DOHH2 (cell line): ENCODE measurements around the gene SUSD1.

Source experiments
- EZH2phosphoT487 ChIP-seq: fragments of 200-600 bp; sonication (generic); IDR thresholded peaks from 2 replicates; pipeline ENCODE4 v1.6.1; 2017; ENCODE audit warnings: borderline replicate concordance, mild to moderate bottlenecking, antibody characterized with exemption, low read length, moderate library complexity, mixed read lengths
- TF ChIP-seq, protein P1 (sequence below): fragments of 200-600 bp; sonication (generic); IDR thresholded peaks from one replicate; pipeline ENCODE4 v1.5.1; 2014; ENCODE audit warnings: antibody characterized with exemption, mild to moderate bottlenecking, low read depth, low read length; ENCODE audit not compliant: poor library complexity, severe bottlenecking

DNA sequence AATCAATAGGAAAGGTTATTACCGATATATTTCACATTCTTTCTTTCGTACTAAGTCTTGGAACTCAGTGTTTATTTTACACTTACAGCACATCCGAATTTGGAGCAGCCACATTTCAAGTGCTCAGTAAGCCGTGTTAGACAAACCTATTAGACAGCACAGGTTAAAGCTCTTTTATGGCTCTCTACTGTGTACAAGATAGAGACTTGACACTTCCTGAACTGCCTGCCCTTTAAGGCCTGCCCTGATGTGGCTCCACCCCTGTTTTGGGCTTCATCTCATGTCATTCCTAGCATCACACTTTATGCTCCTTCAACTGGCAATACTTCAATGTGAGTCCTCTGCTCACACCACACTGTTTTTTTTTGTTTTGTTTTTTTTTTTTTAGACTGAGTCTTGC, 23.5 kb upstream of the SUSD1 start:
- TF ChIP-seq, protein P1, sequence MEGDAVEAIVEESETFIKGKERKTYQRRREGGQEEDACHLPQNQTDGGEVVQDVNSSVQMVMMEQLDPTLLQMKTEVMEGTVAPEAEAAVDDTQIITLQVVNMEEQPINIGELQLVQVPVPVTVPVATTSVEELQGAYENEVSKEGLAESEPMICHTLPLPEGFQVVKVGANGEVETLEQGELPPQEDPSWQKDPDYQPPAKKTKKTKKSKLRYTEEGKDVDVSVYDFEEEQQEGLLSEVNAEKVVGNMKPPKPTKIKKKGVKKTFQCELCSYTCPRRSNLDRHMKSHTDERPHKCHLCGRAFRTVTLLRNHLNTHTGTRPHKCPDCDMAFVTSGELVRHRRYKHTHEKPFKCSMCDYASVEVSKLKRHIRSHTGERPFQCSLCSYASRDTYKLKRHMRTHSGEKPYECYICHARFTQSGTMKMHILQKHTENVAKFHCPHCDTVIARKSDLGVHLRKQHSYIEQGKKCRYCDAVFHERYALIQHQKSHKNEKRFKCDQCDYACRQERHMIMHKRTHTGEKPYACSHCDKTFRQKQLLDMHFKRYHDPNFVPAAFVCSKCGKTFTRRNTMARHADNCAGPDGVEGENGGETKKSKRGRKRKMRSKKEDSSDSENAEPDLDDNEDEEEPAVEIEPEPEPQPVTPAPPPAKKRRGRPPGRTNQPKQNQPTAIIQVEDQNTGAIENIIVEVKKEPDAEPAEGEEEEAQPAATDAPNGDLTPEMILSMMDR, result no peak
- no peak for TF ChIP-seq EZH2phosphoT487
